Mesothelial cell of epicardium (in vitro differentiated cells): Measurements from ENCODE around the gene PRLH. TPM values are rescaled to one million over a fixed set of nuclear protein-coding genes. Genes with fewer than 3 reads are reported as not detected.

Experiments used
- DNase-seq, 2 experiments: peaks; one replicate each; pipeline ENCODE4 v3.0.0; 2021; ENCODE audit warnings: low spot score in 2 of 2; ENCODE audit not compliant: unreplicated experiment in 2 of 2
- H3K27ac Mint-ChIP-seq: 2 replicates; pipeline ENCODE4 v1.8.0; 2021; ENCODE audit warnings: mixed read lengths
- H3K27me3 Mint-ChIP-seq: 2 replicates; pipeline ENCODE4 v1.8.0; 2021; ENCODE audit warnings: low read depth, mixed read lengths
- H3K36me3 Mint-ChIP-seq: 2 replicates; pipeline ENCODE4 v1.8.0; 2021; ENCODE audit warnings: mixed read lengths
- H3K4me1 Mint-ChIP-seq: 2 replicates; pipeline ENCODE4 v1.8.0; 2021; ENCODE audit warnings: mixed read lengths
- H3K4me3 Mint-ChIP-seq: 2 replicates; pipeline ENCODE4 v1.8.0; 2021; ENCODE audit warnings: mild to moderate bottlenecking, moderate library complexity, mixed read lengths
- H3K9me3 Mint-ChIP-seq: 2 replicates; pipeline ENCODE4 v1.8.0; 2021; ENCODE audit warnings: mixed read lengths
- total RNA-seq: library from RNA; stranded (reverse); gene quantifications from 3 replicates; pipeline ENCODE4 v1.2.1, GENCODE V29; 2021
- TF ChIP-seq, protein P1 (sequence below): fragments of 200-600 bp; sonication (generic); IDR thresholded peaks from one replicate; pipeline ENCODE4 v1.5.0; 2021; ENCODE audit warnings: antibody characterized with exemption; ENCODE audit not compliant: unreplicated experiment

Gene PRLH
- total RNA-seq, 1 donor from 2014 or later: not detected

DNA sequence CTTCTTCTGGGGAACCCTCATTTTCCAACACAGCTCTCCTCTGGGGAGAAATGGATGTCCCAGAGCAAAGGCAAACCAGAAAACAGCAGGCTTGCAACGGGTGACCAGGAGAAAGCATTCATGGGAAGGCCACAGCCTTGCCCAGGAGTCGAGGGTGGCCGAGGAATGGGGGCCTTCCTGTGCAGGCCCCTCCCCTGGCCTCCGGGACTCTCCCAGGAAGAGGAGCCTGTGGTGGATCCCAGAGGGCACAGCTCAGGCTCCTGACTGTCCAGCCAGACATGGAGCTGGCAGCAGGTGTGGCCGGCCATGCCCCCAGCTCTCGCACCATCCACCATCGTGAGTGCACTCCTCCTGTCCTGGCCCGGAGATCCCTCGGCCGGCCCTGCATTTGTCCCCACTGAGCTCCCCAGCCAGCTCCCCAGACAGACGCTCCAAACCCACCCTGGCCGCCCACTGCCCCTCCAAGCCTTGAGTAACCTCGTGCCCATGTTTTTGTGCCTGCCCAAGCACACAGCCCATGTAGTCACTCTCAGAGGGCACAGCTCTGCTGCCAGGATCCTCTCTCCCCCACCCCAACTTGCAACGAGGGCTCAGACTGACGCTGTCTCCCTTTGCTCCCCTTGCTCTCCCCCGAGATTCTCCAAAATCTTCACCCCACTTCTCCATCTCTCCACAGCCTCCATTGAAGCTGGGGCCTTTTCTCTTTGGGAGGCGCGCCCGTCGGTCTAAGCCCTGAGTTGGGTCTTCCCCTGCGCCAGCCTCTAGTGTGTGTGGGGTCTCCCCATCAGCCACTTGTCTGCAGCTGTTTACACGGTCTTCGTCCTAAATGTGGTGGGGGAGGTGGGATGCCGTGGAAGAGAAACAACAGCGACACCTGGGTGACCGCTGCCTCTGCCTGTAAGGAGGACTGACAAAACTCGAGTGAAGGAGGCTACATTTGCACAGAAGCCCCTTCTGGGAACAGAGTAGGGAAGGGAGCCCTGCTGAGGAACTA is 9.8 kb downstream of the PRLH start:
- Mint-ChIP-seq H3K36me3 (no peaks in the 10 kb centered on the region), H3K27ac (no peak overlapping the region), H3K9me3 (no peaks in the 10 kb centered on the region), H3K4me3 (no peak overlapping the region), H3K4me1 (peaks cover 9% of the 10 kb centered on the region), H3K27me3 (no peaks in the 10 kb centered on the region)
- no peak for DNase-seq
- TF ChIP-seq, protein P1, sequence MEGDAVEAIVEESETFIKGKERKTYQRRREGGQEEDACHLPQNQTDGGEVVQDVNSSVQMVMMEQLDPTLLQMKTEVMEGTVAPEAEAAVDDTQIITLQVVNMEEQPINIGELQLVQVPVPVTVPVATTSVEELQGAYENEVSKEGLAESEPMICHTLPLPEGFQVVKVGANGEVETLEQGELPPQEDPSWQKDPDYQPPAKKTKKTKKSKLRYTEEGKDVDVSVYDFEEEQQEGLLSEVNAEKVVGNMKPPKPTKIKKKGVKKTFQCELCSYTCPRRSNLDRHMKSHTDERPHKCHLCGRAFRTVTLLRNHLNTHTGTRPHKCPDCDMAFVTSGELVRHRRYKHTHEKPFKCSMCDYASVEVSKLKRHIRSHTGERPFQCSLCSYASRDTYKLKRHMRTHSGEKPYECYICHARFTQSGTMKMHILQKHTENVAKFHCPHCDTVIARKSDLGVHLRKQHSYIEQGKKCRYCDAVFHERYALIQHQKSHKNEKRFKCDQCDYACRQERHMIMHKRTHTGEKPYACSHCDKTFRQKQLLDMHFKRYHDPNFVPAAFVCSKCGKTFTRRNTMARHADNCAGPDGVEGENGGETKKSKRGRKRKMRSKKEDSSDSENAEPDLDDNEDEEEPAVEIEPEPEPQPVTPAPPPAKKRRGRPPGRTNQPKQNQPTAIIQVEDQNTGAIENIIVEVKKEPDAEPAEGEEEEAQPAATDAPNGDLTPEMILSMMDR: no peak

DNA sequence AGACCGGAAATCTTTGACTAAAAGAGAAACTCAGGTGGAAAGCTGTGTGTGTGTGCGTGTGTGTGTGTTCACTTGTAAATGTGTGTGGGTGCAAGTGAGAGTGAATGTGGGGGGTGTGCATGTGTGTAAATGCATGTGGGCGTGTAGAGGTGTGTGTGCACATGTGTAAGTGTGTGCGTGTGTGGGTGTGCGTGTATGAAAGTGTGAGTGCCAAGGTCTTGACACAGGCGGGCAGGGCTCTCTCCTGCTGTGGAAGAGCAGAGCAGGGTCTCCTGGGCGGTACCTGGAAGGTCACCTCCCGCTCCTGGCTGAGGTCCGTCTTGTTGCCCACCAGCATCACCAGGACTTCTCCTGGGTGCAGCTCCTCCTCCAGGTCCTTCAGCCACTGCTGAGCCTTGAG is 10.6 kb downstream of the PRLH start:
- no peaks in the 10 kb centered on the region for H3K27me3 Mint-ChIP-seq
- H3K4me3 Mint-ChIP-seq: no peak overlapping the region
- TF ChIP-seq, protein P1: no peak
- H3K27ac Mint-ChIP-seq: no peak overlapping the region
- no peaks in the 10 kb centered on the region for H3K36me3 Mint-ChIP-seq
- H3K4me1 Mint-ChIP-seq: peaks cover 5% of the 10 kb centered on the region
- DNase-seq: no peak
- no peaks in the 10 kb centered on the region for H3K9me3 Mint-ChIP-seq

GRCh38 chr2:237577458-237577857 is 11.1 kb downstream of the PRLH start:
- Mint-ChIP-seq H3K4me3 (no peak overlapping the region), H3K4me1 (peaks cover 4% of the 10 kb centered on the region), H3K27ac (no peak overlapping the region), H3K27me3 (no peaks in the 10 kb centered on the region), H3K9me3 (no peaks in the 10 kb centered on the region), H3K36me3 (no peaks in the 10 kb centered on the region)
- TF ChIP-seq, protein P1: no peak
- DNase-seq: no peak

GRCh38 chr2:237577956-237578870 is 11.8 kb downstream of the PRLH start:
- Mint-ChIP-seq H3K36me3 (no peaks in the 10 kb centered on the region), H3K9me3 (no peaks in the 10 kb centered on the region), H3K4me1 (peaks cover 5% of the 10 kb centered on the region), H3K27ac (no peak overlapping the region), H3K27me3 (no peaks in the 10 kb centered on the region), H3K4me3 (no peak overlapping the region)
- TF ChIP-seq, protein P1: no peak
- no peak for DNase-seq

DNA sequence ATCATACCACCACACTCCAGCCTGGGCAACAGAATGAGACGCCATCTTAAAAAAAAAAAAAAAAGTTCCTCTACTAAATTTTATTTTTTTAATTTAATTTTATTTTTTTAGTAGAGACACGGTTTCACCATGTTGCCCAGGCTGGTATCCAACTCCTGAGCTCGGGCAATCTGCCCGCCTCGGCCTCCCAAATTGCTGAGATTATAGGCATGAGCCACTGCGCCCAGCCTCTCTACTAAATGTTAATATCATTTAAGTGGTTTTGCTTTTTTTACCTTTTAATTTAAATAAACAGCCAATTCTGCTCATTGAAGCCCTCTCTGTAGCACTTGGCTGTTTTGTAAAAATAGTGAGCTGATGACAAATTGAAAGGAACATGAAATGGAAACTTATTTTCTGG is 15.0 kb downstream of the PRLH start:
- Mint-ChIP-seq H3K9me3 (no peaks in the 10 kb centered on the region), H3K4me3 (no peak overlapping the region), H3K27me3 (no peaks in the 10 kb centered on the region), H3K36me3 (no peaks in the 10 kb centered on the region), H3K27ac (no peak overlapping the region), H3K4me1 (peaks cover 5% of the 10 kb centered on the region)
- TF ChIP-seq, protein P1: no peak
- DNase-seq: no peak
